Testis (tissue), 2 donors: Measurements from ENCODE around the gene TREML1.

Experiments used
- CTCF ChIP-seq, 3 experiments: fragments of 450-650 bp in 2 of 3; fragments of 200-600 bp in 1 of 3; sonication (generic) in 1 of 3; IDR thresholded peaks; one replicate each; pipeline ENCODE4 v1.5.1; 2016 to 2019; ENCODE audit warnings: antibody characterized with exemption in 3 of 3, mild to moderate bottlenecking in 2 of 3, moderate library complexity in 1 of 3
- POLR2A ChIP-seq: fragments of 450-650 bp; IDR thresholded peaks from one replicate; pipeline ENCODE4 v1.6.1; 2017; ENCODE audit warnings: antibody characterized with exemption, mild to moderate bottlenecking, moderate library complexity

GRCh38 chr6:41200901-41201763 lies 47.0 kb upstream of the TREML1 start, which contains the start of gene TREML2:
- TF ChIP-seq POLR2A (no peak), CTCF (IDR thresholded peaks at IDR 0.05) (no peak)
